Ovary (tissue), 3 donors: ENCODE results near the gene RFPL1.

Experiments
- POLR2A ChIP-seq: fragments of 450-650 bp; IDR thresholded peaks from one replicate; pipeline ENCODE4 v1.6.1; 2017; ENCODE audit warnings: antibody characterized with exemption, mild to moderate bottlenecking, moderate library complexity
- TF ChIP-seq, protein P1 (sequence below), 3 donors: fragments of 450-650 bp in 2 of 3; fragments of 200-600 bp in 1 of 3; IDR thresholded peaks; one replicate each; pipeline versions ENCODE4 v1.5.1 to v1.8.0; 2016 to 2022; ENCODE audit warnings: antibody characterized with exemption in 3 of 3, mild to moderate bottlenecking in 1 of 3
- donor health status: DM: no; HTN: no; CAD: no.

GRCh38 chr22:29475550-29475949 lies 37.2 kb downstream of the RFPL1 start:
- TF ChIP-seq POLR2A, result no peak
- TF ChIP-seq, protein P1, sequence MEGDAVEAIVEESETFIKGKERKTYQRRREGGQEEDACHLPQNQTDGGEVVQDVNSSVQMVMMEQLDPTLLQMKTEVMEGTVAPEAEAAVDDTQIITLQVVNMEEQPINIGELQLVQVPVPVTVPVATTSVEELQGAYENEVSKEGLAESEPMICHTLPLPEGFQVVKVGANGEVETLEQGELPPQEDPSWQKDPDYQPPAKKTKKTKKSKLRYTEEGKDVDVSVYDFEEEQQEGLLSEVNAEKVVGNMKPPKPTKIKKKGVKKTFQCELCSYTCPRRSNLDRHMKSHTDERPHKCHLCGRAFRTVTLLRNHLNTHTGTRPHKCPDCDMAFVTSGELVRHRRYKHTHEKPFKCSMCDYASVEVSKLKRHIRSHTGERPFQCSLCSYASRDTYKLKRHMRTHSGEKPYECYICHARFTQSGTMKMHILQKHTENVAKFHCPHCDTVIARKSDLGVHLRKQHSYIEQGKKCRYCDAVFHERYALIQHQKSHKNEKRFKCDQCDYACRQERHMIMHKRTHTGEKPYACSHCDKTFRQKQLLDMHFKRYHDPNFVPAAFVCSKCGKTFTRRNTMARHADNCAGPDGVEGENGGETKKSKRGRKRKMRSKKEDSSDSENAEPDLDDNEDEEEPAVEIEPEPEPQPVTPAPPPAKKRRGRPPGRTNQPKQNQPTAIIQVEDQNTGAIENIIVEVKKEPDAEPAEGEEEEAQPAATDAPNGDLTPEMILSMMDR (IDR thresholded peaks at IDR 0.05), result no peak
